NCI-H187 treated with DMSO at 0.1 percent for 48 hours (cell line): Measurements from ENCODE around the gene RCN1.
"Not testable (repeated sequence)": the region's sequence is repeated elsewhere in the genome, so short reads cannot be mapped to it uniquely, and the experiment has no call there.

Experiments
- DNase-seq: peaks from one replicate; lab custom pipeline; 2025; lab: John Stamatoyannopoulos, UW

RCN1 gene

DNA sequence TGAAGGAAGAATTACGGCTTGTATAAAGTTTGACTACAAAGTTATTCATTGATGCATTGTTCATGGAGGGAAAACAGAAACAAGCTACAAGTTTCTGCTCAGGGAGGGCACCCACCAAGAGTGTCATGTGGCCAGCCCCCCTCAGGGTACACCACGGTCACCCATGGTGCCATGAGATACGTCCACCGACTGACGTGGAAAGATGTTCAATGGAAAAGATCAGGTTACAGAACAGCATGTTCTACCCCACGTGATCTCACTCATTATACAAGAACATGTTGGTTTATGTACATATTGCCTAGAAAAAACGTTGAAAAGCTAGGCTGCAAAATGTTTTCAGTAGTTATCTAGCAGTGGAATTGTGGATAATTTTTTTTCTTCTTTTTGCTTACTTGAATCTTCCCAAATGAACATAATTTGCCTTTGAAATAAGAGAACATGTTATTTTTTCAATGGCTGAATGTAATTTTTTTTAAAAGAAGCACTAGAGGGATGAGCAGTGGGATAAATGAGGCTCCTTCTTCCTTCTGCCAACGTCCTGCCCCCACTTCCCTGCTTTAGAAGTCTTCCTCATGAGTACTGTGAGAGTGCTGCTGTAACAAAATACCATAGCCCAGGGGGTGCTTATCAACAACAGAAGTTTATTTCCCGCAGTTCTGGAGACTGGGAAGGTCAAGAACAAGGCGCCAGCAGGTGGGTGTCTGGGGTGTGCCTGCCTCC is 22.5 kb downstream of the RCN1 start:
- DNase-seq, result no peak

DNA sequence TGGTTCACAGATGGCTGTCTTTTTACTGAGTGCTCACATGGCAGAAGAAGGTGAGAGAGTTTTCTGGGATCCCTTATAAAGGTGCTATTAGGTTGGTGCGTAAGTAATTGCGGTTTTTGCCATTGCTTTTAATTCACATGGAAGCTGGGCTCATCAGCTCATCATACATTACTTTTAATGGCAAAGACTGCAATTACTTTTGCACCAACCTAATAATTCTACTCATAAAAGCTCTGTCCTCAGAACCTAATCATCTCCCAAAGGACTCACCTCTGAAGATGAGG is 23.0 kb downstream of the RCN1 start:
- DNase-seq, result no peak

DNA sequence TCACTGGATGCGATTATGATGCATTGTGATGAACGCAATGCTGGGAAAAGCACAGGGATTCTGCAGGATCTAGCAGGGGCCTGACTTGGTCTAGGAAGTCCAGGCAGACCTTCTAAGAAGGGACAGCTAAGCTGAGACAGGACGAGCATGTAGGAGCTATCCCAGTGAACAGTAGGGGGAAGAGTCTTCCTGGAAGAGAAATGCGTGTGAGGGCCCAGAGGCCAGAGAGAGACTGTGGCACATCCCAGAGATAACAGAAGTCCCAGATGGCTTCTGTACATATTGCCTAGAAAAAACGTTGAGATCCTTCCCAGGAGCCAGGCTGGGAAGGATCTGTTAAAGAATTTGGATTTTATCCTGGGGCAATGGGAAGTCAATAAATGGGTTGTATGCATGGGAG is 24.6 kb downstream of the RCN1 start:
- no peak for DNase-seq

DNA sequence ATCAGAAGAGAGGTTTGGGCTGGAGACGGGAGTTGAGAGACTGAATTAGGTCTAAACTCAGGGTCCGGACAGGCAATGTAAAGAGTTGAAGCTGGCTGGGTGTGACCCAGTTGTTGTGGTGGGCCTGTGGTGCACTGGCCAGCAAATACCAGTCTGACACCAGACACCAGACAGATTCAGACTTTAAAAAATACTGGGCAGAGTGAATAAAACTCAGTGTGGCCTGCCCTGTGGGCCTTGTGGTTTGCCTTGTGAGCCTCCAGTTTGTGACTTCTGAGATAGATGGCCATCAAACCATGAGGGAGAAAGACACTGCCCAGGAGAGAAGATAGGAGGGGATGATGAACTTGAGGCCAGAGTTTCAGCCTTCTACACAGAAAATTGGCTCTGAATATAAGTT is 25.8 kb downstream of the RCN1 start:
- no peak for DNase-seq

DNA sequence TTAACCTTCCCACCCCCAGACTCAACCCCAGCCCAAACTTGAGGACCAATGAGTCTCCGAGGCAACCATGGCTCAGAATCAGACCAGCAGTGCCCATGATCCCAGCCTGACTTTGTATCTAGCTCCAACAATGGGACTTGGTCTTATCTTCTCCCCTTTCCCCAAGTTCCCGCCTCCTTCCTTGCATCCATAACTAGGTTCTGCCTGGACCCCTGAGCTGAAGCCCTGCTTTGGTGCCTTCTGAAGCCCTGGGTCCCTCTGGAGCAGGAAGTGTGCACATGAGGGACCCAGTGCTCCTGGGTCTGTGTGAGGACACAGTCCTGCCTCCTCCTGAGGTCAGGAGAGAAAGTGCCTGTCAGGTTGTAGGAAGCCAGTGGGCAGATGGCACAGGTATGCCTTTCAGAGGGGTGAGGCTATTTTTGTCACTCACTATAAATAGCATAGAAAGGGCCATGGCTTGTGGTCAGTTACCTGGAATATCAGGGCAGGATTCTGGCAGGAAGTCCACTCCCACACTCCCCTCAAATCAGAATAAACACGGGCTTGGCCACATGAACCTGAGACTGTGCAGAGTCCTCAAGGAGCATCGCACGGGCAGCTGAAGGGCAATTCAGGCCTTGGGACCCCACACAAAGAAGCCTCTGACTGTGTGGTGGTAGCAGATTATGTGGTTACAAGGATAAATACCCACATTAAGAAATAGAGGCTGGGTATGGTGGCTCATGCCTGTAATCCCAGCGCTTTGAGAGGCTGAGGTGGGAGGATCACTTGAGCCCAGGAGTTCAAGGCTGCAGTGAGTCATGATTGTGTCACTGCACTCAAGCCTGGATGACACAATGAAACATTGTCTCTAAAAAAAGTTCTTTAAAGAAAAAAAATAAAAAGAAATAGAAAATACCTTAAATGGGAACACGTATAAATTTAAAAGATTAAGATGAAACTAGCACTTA is 27.4 kb downstream of the RCN1 start:
- no peak for DNase-seq

DNA sequence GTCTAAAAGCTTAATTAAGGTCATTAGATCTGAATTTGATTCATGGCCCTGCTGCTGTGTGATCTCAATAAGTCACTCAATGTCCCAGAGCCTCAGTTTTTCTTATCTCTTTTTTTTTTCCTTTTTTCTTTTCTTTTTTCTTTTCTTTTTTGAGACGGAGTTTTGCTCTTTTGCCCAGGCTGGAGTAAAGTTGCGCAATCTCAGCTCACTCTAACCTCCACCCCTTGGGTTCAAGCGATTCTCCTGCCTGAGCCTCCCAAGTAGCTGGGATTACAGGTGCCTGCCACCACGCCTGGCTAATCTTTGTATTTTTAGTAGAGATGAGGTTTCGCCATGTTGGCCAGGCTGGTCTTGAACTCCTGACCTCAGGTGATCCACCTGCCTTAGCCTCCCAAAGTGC is 28.3 kb downstream of the RCN1 start:
- not testable (repeated sequence) for DNase-seq

DNA sequence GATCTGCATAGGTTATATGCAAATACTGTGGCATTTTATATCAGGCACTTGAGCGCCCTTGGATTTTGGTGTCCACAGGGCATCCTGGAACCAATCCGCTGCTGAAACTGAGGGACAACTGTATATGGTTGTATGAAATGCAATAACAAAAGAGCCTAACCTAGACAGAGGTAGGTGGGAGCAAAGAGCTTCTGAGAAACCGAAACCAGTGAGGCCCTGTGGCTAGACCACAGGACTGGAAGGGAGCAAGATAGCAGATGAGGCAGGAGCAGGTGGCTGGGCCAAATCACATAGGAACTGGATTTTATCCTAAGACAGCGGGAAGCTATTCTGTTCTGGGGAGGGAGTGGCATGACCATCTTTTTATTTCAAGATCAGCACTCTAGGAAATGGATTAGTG is 30.1 kb downstream of the RCN1 start:
- no peak for DNase-seq

DNA sequence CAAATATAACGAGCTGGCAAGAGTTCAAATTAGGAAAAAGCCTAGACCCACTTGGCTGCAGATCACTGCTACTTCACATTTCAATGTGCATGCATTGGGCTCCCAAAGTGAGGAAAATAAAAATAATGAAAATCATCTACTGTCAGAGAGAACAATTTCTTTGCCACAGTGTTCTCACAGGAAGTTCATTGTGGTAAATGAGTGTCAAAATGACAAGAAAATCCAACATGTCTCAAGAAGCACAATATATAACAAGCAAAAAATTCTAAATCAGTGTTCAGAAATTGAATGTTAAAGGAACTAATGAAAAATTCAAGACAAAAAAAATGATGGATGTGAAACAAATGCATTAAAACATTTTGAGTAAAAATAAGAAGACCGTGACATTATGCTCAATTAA is 31.3 kb downstream of the RCN1 start:
- DNase-seq, result no peak

DNA sequence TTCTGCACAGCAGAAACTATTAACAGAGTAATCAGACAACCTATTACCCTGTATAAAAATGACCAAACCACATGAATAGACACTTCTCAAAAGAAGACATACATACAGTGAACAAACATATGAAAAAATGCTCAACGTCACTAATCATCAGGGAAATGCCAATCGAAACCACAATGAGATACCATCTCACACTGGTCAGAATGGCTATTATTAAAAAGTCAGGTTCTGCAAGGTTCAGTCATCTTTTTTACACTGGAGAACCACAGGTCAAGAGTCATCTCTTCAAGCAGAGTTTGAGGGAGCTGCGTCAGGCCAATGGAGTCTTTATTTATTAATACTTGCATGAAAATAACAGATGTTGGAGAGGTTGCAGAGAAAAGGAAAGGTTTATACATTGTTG is 40.4 kb downstream of the RCN1 start:
- no peak for DNase-seq

DNA sequence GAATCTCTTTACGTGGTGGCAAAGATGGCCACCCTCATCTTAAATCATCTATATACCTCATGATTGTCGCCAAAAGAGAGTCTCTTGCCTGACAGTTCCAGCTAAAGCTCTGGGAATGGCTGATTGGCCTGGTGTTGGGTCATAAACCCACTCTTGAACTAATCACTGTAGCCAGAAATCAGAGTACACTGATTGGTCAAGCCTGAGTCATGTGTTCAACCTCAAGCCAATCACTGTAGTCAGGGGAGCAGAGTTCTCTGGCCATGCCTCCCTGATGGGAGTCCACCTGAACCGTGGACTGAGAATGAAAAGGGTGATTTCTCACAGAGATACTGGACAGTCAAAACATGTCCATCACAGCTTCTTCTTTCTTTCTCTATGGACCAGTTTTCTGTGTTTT is 45.8 kb downstream of the RCN1 start:
- no peak for DNase-seq

DNA sequence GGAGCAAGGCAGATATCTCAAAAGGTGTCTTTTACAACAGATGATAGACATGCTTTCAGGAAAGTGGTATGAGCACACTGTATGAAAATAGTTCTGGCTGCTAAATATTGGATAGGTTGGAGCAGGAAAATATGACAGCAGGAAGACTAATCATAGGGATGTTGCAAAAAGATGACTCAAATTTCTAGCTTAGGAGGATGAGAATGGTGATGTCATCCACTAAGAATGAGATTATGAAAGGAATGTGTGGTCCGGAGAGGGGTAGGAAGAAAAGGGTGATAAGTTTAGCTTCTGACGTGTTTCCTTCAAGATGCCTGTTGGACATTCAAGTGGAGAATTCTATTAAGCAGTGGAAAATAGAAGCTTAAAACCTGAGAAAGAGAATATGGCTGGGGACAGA is 46.4 kb downstream of the RCN1 start:
- no peak for DNase-seq

DNA sequence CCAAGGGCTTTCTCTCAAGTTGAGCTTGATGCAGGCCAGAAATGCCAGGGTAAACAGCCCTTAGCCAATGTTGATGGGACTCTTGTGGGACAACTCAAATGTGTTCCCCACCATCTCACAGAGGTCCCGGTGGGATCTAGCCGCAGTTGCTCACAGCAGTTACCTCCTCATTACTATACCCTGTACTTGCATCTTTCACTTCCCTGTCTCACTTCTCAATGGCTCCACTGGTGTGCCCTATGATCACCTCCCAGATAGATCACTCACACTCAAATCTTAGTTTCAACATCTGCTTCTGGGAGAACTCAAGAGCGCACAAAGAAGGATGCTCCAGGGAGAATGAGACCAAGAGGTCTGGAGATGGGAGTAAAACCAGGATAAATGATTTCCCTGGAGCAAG is 47.0 kb downstream of the RCN1 start:
- DNase-seq, result no peak

DNA sequence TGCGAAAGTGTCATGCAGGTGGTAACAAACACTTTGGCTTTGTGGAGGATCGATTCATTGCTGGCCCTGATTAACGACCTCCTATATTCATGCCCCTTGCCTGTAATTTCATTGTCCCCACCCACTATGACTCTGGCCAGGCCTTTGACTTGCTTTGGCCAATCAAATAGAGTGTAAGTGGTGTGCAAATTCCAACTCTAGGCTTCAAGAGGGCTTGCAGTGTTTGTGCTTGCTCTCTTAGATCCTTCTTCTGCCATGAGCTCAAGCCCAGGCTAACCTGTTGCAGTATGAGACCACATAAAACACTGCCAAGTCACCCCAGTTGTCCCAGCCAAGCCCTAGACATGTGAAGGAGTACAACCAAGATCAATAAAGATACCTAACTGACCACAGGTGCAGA is 48.0 kb downstream of the RCN1 start:
- no peak for DNase-seq

DNA sequence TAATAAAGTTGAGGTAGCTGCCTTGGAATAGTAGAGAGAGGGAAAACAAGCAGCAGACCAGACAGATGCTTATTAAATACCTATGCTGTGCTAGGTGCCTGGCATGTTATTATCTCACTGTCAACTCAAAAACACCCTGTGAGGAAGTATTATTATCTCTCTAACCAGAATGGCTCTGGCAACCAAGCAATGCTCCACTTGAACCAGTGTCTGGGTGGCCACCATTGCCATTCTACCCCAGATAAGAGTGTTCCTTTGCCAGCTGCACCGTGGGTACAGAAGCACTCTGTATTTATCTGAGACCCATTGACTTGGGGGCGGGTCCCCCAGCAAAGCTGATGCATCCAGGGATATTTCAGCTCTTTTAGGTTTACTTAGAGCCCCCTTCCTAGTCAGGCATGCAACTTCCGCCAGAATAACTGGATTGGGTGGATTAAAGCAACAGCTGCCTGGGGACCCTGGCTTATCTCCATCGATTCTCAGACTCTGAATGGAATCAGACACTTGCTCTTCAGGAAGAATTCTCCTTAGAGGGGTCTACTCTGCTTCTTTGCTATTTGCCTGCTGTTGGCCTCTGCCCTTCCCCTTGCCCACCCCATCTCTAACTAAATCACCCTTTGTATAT is 49.1 kb downstream of the RCN1 start:
- DNase-seq, result no peak

DNA sequence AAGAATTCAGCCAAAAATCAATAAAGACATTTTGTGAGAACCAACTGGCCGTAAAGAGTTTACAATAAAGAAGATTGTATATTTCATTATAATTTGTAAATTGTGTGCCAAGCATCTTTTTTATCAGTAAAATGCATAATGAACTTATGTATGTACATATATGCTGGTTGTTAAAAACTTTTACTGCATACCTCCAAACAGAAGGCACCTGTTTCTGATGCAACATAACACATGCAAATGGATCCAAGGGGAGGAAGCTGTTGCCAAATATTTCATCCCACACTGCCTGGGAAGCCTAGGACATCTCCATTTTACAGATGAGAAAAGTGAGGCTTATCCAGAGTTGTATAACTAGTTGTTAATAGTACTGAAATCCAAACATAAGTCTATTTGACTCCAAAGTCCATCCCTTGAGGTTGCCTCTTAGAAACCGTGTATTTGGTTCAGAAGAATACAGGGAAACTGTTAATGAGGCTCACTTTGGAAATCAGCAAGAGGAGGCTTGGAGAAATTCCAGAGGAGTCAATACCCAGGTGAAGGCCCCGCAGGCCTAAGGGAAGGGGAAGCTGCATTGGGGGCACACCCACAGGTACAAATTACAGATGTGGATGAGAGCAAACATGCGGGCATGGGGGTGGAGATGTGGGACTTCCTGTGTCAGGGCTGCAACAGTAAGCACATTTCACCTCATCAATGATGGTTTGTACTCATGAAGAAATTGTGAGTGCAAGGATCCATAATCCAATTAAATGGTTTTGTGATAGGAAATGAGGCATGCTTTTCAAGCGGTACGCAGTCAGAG is 51.1 kb downstream of the RCN1 start:
- DNase-seq, result no peak

DNA sequence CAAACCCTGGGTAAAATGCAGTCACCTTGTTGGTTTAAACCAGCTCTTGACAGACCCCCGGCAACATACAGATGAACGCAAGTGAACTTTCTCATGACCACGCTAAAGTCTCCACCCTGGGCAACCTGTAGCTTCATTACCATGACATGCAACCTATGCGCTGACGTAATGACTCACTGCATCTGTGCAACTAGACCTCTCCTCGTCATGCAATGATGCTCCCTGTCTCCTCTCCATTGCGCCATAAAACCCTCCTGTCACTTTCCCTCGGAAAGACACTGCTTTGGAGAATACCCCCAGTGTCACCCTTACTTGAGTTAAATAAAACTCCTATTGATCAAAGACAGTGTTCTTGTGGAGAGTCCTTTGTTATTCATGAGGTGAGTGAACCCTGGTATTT is 52.5 kb downstream of the RCN1 start:
- DNase-seq, result no peak

DNA sequence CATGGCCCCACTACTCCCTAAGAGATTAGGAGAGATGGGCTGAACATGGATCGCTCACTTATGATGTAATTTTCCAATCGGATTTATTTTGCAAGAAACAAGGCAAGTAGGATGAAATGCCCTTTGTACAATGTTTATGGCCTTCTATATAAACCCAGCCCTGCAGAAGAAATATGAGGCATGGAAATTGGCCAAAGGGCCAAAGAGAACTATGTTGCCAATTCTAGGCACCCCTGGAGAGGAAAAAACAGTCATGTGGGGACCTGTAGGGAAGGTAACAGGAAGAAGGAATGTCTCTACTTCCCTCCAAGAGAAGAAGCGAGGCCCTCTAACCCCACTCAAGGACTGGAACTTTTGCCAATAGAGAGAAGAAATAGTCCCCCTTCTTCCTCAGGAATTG is 54.4 kb downstream of the RCN1 start:
- DNase-seq, result no peak

DNA sequence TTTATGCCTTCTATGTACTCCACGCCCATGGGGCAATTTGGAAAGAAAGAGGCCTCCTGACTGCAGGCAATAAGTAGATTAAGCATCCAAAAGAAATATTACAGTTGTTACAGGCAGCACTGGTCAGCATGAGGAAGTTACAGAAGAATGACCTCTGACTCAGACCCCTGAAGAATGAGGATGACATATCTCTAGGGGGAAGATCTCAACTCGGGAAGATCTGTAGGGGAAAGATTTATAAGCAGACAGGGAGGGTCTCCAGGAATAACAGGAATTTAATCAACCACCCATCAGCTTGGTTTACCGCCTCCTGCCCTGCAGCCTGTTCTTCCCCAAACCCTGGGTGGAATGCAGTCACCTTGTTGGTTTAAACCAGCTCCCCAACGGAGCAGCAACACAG is 58.0 kb downstream of the RCN1 start:
- DNase-seq, result no peak

DNA sequence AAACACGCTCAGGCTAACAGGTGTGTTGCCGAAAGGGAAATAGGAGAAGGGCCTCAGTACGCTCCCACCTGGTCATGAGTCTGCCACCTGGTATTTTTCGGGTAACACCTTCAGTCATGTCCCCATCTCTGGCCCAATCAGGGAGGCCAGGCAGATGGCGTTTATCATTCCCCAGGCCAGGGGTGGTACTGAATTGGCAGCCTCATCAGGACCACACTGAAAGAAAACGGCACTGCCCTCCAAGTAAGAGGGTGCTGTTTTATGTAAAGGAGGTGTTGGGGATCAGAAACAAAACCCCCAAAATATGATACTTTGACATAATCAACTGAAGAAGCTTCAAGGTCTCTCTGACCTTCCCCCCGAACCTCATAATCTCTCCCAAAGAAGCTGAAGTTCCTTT is 58.9 kb downstream of the RCN1 start:
- no peak for DNase-seq

DNA sequence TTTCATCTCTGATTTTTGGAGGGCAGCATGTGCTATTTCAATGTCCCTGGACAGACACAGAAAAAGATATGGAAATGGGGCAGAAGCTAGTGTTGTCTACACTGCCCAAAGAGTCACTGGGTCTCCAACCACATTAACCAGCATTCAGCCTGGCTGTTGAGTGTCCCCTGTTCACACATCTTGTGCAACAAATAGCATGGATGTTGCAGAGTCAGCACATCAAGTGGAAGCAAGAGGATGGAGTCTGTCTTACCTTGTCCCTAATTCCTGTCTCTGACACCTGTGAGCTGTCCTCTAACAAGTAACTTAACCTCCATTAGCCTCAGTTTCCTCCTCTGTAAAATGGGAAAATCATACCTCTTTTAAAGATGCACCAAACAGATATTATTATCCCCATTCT is 60.2 kb downstream of the RCN1 start:
- no peak for DNase-seq

DNA sequence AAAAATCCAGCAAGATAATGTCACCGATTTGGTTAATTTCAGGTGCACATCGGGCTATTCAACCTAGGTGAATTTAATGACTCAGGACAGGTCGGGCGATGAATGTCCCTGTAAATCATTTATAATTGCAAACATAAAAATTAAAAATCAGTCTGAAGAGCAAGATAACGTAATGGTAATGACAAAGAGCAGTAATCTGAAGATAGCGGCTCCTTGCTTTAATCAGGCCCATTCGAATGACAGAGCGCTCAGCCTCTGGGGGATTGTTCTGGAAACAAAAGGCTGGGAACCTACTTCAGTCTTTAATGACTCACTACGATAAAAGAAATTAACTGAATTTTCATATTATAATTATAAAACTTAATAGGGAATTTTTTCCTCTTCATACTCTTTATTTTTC is 61.3 kb downstream of the RCN1 start:
- DNase-seq, result no peak

DNA sequence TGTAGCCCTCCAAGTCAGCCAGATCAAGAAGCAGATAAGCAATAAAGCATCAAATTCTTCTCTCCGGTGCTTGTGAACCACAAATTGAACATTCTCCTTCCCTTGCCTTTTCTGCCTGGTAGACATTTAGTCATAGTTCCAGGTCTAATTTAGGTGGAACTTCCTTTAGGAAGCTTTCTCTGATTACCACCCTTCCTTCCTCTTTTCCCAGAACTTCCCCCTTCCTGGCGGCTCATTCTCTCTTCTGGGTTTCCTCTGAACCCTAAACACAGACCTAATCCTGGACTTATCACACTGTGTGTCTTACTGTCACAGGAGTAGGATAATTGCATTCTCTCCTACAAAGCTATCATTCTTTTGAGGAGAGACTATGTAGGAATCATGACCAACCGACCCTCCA is 61.9 kb downstream of the RCN1 start:
- no peak for DNase-seq

DNA sequence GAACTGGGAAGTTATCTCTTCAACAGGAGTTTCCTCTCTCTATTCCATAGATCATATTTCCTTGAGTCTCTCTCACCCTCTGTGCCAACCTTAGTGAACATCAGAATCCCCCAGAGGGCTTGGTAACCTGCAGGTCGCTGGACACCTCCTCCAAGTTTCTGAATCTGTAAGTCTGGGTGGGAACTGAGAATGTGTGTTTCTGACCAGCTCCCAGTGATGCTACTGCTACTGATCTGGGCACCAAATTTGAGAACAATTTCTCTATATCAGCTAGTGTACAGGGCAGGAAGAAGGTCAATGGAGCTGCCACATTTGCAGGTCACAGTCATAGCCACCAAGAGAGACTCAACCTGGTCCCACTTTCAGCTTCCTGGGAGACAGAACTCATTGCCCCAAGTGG is 62.9 kb downstream of the RCN1 start:
- no peak for DNase-seq
